GM23248 (cell line): ENCODE data around the gene NTSR2. TPM values are rescaled to one million over a fixed set of nuclear protein-coding genes. Genes with fewer than 3 reads are reported as not detected.

Experiments used
- DNase-seq: peaks from one replicate; pipeline ENCODE4 v3.0.0-alpha.2; 2015
- H2AFZ ChIP-seq: fragments of 200-600 bp; sonication (generic); 2 replicates; pipeline ENCODE4 v1.6.1; 2016; ENCODE audit warnings: antibody characterized with exemption
- H3F3A ChIP-seq: fragments of 200-600 bp; sonication (generic); 2 replicates; pipeline ENCODE4 v1.6.1; 2016; ENCODE audit warnings: mild to moderate bottlenecking, antibody characterized with exemption, mixed run types; ENCODE audit not compliant: insufficient read depth
- H3K27ac ChIP-seq: fragments of 200-600 bp; sonication (generic); 2 replicates; pipeline ENCODE4 v1.5.1; 2016; ENCODE audit warnings: mild to moderate bottlenecking
- H3K27me3 ChIP-seq: fragments of 200-600 bp; sonication (generic); replicated peaks from 2 replicates; pipeline ENCODE4 v1.6.1; 2016; ENCODE audit warnings: mild to moderate bottlenecking; ENCODE audit not compliant: insufficient read depth
- H3K36me3 ChIP-seq: fragments of 200-600 bp; sonication (generic); 2 replicates; pipeline ENCODE4 v1.6.1; 2016; ENCODE audit warnings: low read depth, mild to moderate bottlenecking
- H3K4me1 ChIP-seq: fragments of 200-600 bp; sonication (generic); 2 replicates; pipeline ENCODE4 v1.6.1; 2016; ENCODE audit warnings: mild to moderate bottlenecking; ENCODE audit not compliant: insufficient read depth
- H3K4me2 ChIP-seq: fragments of 200-600 bp; sonication (generic); one replicate; pipeline ENCODE4 v1.6.1; 2016; ENCODE audit warnings: mild to moderate bottlenecking; ENCODE audit not compliant: unreplicated experiment
- H3K4me3 ChIP-seq: fragments of 200-600 bp; sonication (generic); 2 replicates; pipeline ENCODE4 v1.5.1; 2016; ENCODE audit warnings: mild to moderate bottlenecking
- H3K79me2 ChIP-seq: fragments of 200-600 bp; sonication (generic); 2 replicates; pipeline ENCODE4 v1.6.1; 2016; ENCODE audit warnings: mild to moderate bottlenecking; ENCODE audit not compliant: insufficient read depth
- H3K9ac ChIP-seq: fragments of 200-600 bp; sonication (generic); 2 replicates; pipeline ENCODE4 v1.6.1; 2016; ENCODE audit warnings: mild to moderate bottlenecking
- H3K9me2 ChIP-seq: fragments of 200-600 bp; sonication (generic); 2 replicates; pipeline ENCODE4 v1.6.1; 2016; ENCODE audit warnings: mixed run types, mild to moderate bottlenecking, moderate library complexity; ENCODE audit not compliant: insufficient read depth
- H3K9me3 ChIP-seq: fragments of 200-600 bp; sonication (generic); one replicate; pipeline ENCODE4 v1.6.1; 2017; ENCODE audit warnings: low read depth
- H4K20me1 ChIP-seq: fragments of 200-600 bp; sonication (generic); 2 replicates; pipeline ENCODE4 v1.6.0; 2016; ENCODE audit not compliant: insufficient read depth
- EZH2 ChIP-seq: fragments of 200-600 bp; sonication (generic); IDR thresholded peaks from 2 replicates; pipeline ENCODE4 v1.6.1; 2018; ENCODE audit warnings: antibody characterized with exemption, mild to moderate bottlenecking; ENCODE audit not compliant: insufficient read depth, poor library complexity, severe bottlenecking
- EZH2phosphoT487 ChIP-seq: fragments of 200-600 bp; sonication (generic); IDR thresholded peaks from 2 replicates; pipeline ENCODE4 v1.6.1; 2018; ENCODE audit warnings: antibody characterized with exemption, moderate library complexity, mild to moderate bottlenecking, low read depth; ENCODE audit not compliant: insufficient read depth
- WGBS, 2 experiments: methylation state at CpG; one replicate each; pipeline ENCODE4 v1.1.6; 2015 to 2017; ENCODE audit warnings: low lambda C conversion rate in 2 of 2, low coverage in 1 of 2; ENCODE audit errors: missing lambda C conversion rate in 2 of 2; 5-methylcytosine and 5-hydroxymethylcytosine counted together
- in situ Hi-C: fragments of 300-500 bp; cut with MboI; formaldehyde crosslinking; loops from 2 replicates; pipeline ENCODE4 v1.15.0; 2020
- polyA plus RNA-seq: library from polyadenylated mRNA; unstranded; fragments of >200 nt; fragmentation: Nextera tagmentation; extraction: Ambion mirVana; gene quantifications from 2 replicates; pipeline ENCODE4 v1.2.1, GENCODE V29; 2016
- total RNA-seq: library from RNA; depleted of rRNA; stranded (reverse); fragments of >200 nt; shearing (Covaris generic); gene quantifications from 2 replicates; pipeline ENCODE4 v1.2.3, GENCODE V29; 2014

Gene NTSR2
- total and polyA plus RNA-seq, 2 experiments from 2014 or later = not detected

DNA sequence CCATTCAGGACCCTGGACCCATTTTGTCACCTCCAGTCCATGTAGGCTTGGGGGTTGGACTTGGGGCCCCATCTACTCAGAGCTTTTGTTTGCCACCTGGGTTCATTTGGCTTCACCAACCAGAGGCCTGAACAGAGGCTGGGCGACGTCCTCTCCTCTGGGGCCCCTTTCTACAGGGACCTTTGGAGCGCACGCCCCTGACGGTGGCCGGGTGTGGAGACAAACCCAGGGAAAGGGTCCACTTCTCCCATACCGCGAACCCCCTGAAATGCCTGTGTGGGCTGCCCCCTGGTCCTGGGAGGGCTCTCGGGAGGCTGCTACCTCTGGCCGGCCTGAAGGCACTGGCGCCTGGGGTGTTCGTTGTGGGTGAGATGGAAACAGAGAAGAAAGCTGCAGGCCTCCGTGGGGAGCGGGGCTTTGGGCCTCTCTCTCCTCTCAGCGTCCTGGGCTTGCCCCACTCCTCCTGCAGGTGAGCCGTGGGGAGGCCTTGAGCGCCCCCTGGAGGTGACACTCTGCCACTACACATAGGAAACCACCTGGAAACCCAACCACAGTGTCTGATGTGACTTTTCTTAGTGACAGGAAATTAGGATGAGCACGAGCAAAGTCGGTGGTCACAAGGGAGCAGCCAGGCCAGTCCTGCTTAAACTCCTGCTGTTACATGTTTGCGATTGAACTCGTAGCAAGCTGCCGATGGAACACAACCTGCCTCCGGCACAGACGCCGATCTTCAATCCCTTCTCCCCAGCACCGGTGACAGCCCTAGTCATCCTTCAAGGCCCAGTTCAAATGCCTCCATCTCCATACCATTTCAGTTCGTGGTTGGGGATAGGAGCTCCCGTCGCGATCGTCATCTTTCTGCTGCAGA lies 12.0 kb upstream of the NTSR2 start:
- no peaks in the 10 kb centered on the region for H3F3A ChIP-seq
- no peaks in the 10 kb centered on the region for H3K4me1 ChIP-seq
- TF ChIP-seq EZH2 (no peak), EZH2phosphoT487 (no peak)
- H3K9me3 ChIP-seq = no peaks in the 10 kb centered on the region
- in situ Hi-C loops = no loop called here
- peaks cover 34% of the 10 kb centered on the region for H3K27me3 ChIP-seq
- no peaks in the 10 kb centered on the region for H4K20me1 ChIP-seq
- no peak overlapping the region for H2AFZ ChIP-seq
- no peaks in the 10 kb centered on the region for H3K36me3 ChIP-seq
- H3K9me2 ChIP-seq = no peaks in the 10 kb centered on the region
- no peak overlapping the region for H3K4me2 ChIP-seq
- WGBS, 2 experiments = 54 to 55% methylated on average over 31 of the region's 31 CpGs
- H3K9ac ChIP-seq = no peak overlapping the region
- no peak overlapping the region for H3K27ac ChIP-seq
- H3K79me2 ChIP-seq = no peaks in the 10 kb centered on the region
- no peak overlapping the region for H3K4me3 ChIP-seq
- peak; percentile 10 for DNase-seq

DNA sequence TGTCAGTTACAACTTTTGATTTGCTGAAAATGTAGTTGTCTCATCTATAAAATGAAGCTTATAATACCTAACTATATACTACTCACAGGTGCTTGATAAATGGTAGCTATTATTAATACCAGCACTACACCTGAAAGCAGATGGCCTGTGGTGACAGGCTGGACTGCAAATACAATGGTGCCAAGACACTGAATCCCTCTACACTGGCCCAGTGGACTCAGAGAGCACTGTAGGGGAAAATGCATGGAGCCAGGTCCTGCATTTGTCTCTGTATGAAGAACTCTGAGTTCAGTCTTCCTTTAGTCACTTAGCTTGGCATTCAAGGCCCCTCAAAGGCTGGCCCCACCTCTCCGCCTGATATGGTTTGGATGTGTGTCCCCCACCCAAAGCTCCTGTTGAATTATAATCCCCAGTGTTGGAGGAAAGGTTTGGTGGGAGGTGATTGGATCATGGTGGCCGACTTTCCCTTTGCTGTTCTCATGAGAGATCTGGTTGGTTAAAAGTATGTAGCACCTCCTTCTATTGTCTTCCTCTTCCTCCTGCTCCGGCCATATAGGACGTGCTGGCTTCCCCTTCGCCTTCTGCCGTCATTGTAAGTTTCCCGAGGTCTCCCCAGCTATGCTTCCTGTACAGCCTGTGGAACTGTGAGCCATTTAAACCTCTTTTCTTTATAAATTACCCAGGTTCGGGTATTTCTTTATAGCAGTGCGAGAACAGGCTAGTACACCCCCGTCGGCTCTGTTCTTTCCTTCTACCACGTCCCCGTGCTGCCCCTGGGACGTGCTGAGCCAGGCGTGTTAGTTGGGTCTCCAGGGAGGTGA lies 11.1 kb upstream of the NTSR2 start:
- H2AFZ ChIP-seq = no peak overlapping the region
- 59 to 60% methylated on average over 15 of the region's 15 CpGs for WGBS, 2 experiments
- H3K4me1 ChIP-seq = no peaks in the 10 kb centered on the region
- no peaks in the 10 kb centered on the region for H3K36me3 ChIP-seq
- in situ Hi-C loops = no loop called here
- no peak overlapping the region for H3K4me3 ChIP-seq
- H3K9me2 ChIP-seq = no peaks in the 10 kb centered on the region
- H3F3A ChIP-seq = no peaks in the 10 kb centered on the region
- no peaks in the 10 kb centered on the region for H3K9me3 ChIP-seq
- H3K9ac ChIP-seq = no peak overlapping the region
- DNase-seq = no peak
- no peak for TF ChIP-seq EZH2
- TF ChIP-seq EZH2phosphoT487 = no peak
- no peak overlapping the region for H3K4me2 ChIP-seq
- peaks cover 41% of the 10 kb centered on the region for H3K27me3 ChIP-seq
- H3K27ac ChIP-seq = no peak overlapping the region
- H4K20me1 ChIP-seq = no peaks in the 10 kb centered on the region
- no peaks in the 10 kb centered on the region for H3K79me2 ChIP-seq

DNA sequence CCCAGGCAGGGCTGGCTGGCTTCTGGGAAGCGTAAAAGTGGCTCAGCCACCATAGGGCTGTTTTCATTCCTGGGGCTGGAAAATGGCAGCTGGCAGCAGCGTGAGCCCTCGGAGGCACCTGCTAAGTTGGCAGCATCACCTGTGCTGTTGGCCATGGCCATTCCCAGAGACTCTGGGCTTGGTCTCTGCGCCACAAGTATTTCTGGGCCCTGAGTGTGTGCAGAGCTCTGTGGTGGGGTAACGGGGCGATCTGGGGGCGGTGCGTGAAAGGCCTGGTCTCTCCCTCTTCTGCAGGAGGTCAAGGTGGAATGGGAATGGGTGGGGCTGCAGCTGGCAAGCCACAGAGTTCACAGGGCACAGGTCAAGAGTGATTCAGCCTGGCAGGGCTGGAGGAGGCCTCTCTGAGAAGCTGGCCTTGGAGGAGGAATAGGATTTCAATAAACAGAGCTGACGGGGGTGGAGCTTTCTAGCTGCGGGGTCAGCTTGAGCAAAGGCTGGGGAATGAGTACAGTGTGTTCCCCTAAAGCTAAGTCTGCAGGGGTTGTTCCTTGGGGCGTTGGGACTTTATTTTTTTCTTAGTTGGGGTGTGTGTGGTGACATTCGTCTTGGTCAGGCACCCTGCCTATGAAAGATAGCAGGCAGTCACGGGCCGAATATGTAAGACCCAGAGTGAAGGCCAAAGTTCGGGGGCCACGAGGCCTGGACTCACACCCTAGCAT lies 10.3 kb upstream of the NTSR2 start:
- H2AFZ ChIP-seq = no peak overlapping the region
- H3K4me3 ChIP-seq = no peak overlapping the region
- in situ Hi-C loops = no loop called here
- no peak overlapping the region for H3K4me2 ChIP-seq
- H4K20me1 ChIP-seq = no peaks in the 10 kb centered on the region
- no peaks in the 10 kb centered on the region for H3K4me1 ChIP-seq
- no peak for DNase-seq
- no peaks in the 10 kb centered on the region for H3K9me3 ChIP-seq
- no peak overlapping the region for H3K27ac ChIP-seq
- TF ChIP-seq EZH2phosphoT487 (no peak), EZH2 (no peak)
- peaks cover 44% of the 10 kb centered on the region for H3K27me3 ChIP-seq
- H3K36me3 ChIP-seq = no peaks in the 10 kb centered on the region
- H3K9me2 ChIP-seq = no peaks in the 10 kb centered on the region
- no peak overlapping the region for H3K9ac ChIP-seq
- 68 to 71% methylated on average over 14 to 16 of the region's 16 CpGs for WGBS, 2 experiments
- H3K79me2 ChIP-seq = no peaks in the 10 kb centered on the region
- H3F3A ChIP-seq = no peaks in the 10 kb centered on the region

DNA sequence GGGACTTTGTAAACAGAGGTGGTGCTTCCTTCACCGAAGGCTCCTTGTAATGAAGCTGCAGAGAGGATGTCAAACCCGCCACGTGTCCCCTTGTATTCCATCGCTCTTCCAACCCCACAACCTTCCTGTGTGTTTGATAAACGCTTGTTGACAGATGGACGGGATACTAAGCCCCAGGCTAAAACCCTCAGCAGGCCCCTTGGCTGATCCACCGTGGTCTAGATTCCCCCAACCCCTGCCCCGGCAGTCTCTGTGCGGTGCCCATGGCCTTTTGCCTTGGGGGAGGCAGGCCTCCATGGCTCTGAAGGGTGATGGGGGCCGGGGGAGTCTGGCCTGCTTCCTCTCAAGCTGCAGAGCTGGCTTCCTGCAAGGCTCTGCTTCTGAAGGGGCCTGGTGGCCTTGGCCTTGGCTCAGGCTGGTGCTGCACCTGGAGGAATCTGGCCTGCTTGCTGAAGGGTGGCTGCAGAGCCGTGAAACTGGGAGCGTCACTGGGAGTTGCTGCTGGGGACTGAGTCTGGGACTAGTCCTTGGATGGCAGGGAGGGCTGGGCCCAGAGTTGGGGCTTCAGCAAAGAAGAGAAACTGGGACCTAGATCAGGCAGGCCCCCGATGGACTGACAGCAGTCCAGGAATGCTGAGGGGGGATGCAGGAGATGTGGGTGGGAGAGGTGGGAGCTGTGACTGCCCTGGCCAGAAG lies 9.6 kb upstream of the NTSR2 start:
- Histone ChIP-seq H3K4me3 (no peak overlapping the region), H3F3A (no peaks in the 10 kb centered on the region), H3K79me2 (no peaks in the 10 kb centered on the region), H3K4me1 (no peaks in the 10 kb centered on the region), H3K9me3 (no peaks in the 10 kb centered on the region), H2AFZ (no peak overlapping the region), H4K20me1 (no peaks in the 10 kb centered on the region), H3K9me2 (no peaks in the 10 kb centered on the region), H3K9ac (no peak overlapping the region), H3K27me3 (peaks cover 51% of the 10 kb centered on the region), H3K4me2 (no peak overlapping the region), H3K27ac (no peak overlapping the region), H3K36me3 (no peaks in the 10 kb centered on the region)
- no peak for DNase-seq
- in situ Hi-C loops = no loop called here
- TF ChIP-seq EZH2phosphoT487 = no peak
- no peak for TF ChIP-seq EZH2
- 70 to 73% methylated on average over 13 of the region's 13 CpGs for WGBS, 2 experiments
